Fibroblast of lung (primary cell): ENCODE results near the gene SDR39U1. TPM values are rescaled to one million over a fixed set of nuclear protein-coding genes. Genes with fewer than 3 reads are reported as not detected.
"Not testable (repeated sequence)": the region's sequence is repeated elsewhere in the genome, so short reads cannot be mapped to it uniquely, and the experiment has no call there.

Experiments
- DNase-seq, 2 donors: peaks; one replicate each; pipeline versions ENCODE4 v3.0.0 to v3.0.0-alpha.2; 2010; ENCODE audit warnings: low read depth in 2 of 2
- H2AFZ ChIP-seq: 2 replicates; pipeline ENCODE4 v1.5.1; 2012; ENCODE audit warnings: low read length, control low read depth, inconsistent platforms
- H3K27ac ChIP-seq: 2 replicates; pipeline ENCODE4 v1.5.1; 2011; ENCODE audit warnings: low read length, control low read depth; ENCODE audit not compliant: insufficient read depth
- H3K27me3 ChIP-seq: 2 replicates; pipeline ENCODE4 v1.5.1; 2011; ENCODE audit warnings: mild to moderate bottlenecking, low read length; ENCODE audit not compliant: control insufficient read depth, insufficient read depth
- H3K36me3 ChIP-seq: 2 replicates; pipeline ENCODE4 v1.5.1; 2011; ENCODE audit warnings: low read length; ENCODE audit not compliant: control insufficient read depth, insufficient read depth
- H3K4me1 ChIP-seq: 2 replicates; pipeline ENCODE4 v1.5.1; 2011; ENCODE audit warnings: low read length; ENCODE audit not compliant: control insufficient read depth, insufficient read depth; ENCODE audit errors: extremely low read depth
- H3K4me2 ChIP-seq: 2 replicates; pipeline ENCODE4 v1.5.1; 2011; ENCODE audit warnings: low read length, control low read depth; ENCODE audit not compliant: insufficient read depth; ENCODE audit errors: extremely low read depth
- H3K4me3 ChIP-seq, 4 experiments: fragments of 200-600 bp in 1 of 4; sonication (generic) in 1 of 4; replicated peaks in 1 of 4; 2 replicates each; pipeline ENCODE4 v1.5.1; 2011 to 2016; ENCODE audit warnings: low read length in 4 of 4, low read depth in 3 of 4, mild to moderate bottlenecking in 3 of 4, control low read depth in 2 of 4, inconsistent platforms in 1 of 4, mixed read lengths in 1 of 4; ENCODE audit not compliant: insufficient read depth in 1 of 4; ENCODE audit errors: control extremely low read depth in 1 of 4
- H3K79me2 ChIP-seq: 2 replicates; pipeline ENCODE4 v1.5.1; 2012; ENCODE audit warnings: mild to moderate bottlenecking, low read length, inconsistent platforms; ENCODE audit not compliant: control insufficient read depth, insufficient read depth
- H3K9ac ChIP-seq: 2 replicates; pipeline ENCODE4 v1.5.1; 2011; ENCODE audit warnings: mild to moderate bottlenecking, low read length, control low read depth; ENCODE audit not compliant: insufficient read depth
- H3K9me3 ChIP-seq: 2 replicates; pipeline ENCODE4 v1.5.1; 2012; ENCODE audit warnings: low read depth, low read length; ENCODE audit not compliant: control insufficient read depth, insufficient read depth
- H4K20me1 ChIP-seq: 2 replicates; pipeline ENCODE4 v1.5.1; 2011; ENCODE audit warnings: low read length; ENCODE audit not compliant: control insufficient read depth, insufficient read depth; ENCODE audit errors: extremely low read depth
- CTCF ChIP-seq, 2 donors: IDR thresholded peaks in 1 of 2; conservative IDR thresholded peaks in 1 of 2; 1 replicate in 1 of 2; 2 replicates in 1 of 2; pipeline ENCODE4 v1.5.1; 2011 to 2012; ENCODE audit warnings: low read length in 2 of 2, control low read depth in 1 of 2, inconsistent platforms in 1 of 2, low read depth in 1 of 2, mild to moderate bottlenecking in 1 of 2
- EZH2 ChIP-seq: IDR thresholded peaks from 2 replicates; pipeline ENCODE4 v1.5.1; 2012; ENCODE audit warnings: low read length, control low read depth, mild to moderate bottlenecking; ENCODE audit errors: missing control alignments
- polyA plus RNA-seq, 2 donors: library from polyadenylated mRNA; depleted of rRNA in 1 of 2; stranded (reverse) in 1 of 2; unstranded in 1 of 2; fragments of >200 nt; gene quantifications; 2 replicates each; pipeline ENCODE4 v1.2.1, GENCODE V29; 2011 to 2012; ENCODE audit warnings: missing spikeins in 1 of 2
- total RNA-seq: library from RNA; depleted of rRNA; stranded (reverse); fragments of >200 nt; gene quantifications from 2 replicates; pipeline ENCODE4 v1.2.1, GENCODE V29; 2014

The SDR39U1 gene
- total and polyA plus RNA-seq, 2 donors (not counting 1 experiment from before 2014, with no cell fraction given): 9.9 to 24.7 TPM

- DNase-seq: no peak
- Histone ChIP-seq H3K36me3 (no peaks in the 10 kb centered on the region), H3K27ac (no peak overlapping the region), H3K79me2 (no peaks in the 10 kb centered on the region), H3K9me3 (no peaks in the 10 kb centered on the region), H3K4me1 (no peaks in the 10 kb centered on the region), H3K4me2 (no peak overlapping the region), H2AFZ (no peak overlapping the region), H3K9ac (no peak overlapping the region), H3K27me3 (no peaks in the 10 kb centered on the region), H3K4me3 (no peak overlapping the region), H4K20me1 (no peaks in the 10 kb centered on the region)
- TF ChIP-seq EZH2 (no peak), CTCF (conservative IDR thresholded peaks at IDR 0.05 in 1 of 2, IDR thresholded peaks at IDR 0.05 in 1 of 2; ENCODE audit: low read depth in 1 of 2, low read length in 2 of 2) (no peak)
Observed at GRCh38 chr14:24473211-24473610, 30.6 kb upstream of the SDR39U1 start.

- H2AFZ ChIP-seq, H3K4me2 ChIP-seq, H3K27ac ChIP-seq, H3K9ac ChIP-seq, DNase-seq, H3K36me3 ChIP-seq, H3K9me3 ChIP-seq, H3K4me3 ChIP-seq, H4K20me1 ChIP-seq, H3K27me3 ChIP-seq, H3K4me1 ChIP-seq, H3K79me2 ChIP-seq: not testable (repeated sequence)
Observed at GRCh38 chr14:24470450-24470849, 27.9 kb upstream of the SDR39U1 start.

- no peak overlapping the region for H3K27ac ChIP-seq
- no peaks in the 10 kb centered on the region for H3K9me3 ChIP-seq
- no peak overlapping the region for H3K4me2 ChIP-seq
- H3K36me3 ChIP-seq: no peaks in the 10 kb centered on the region
- no peak overlapping the region for H2AFZ ChIP-seq
- H4K20me1 ChIP-seq: no peaks in the 10 kb centered on the region
- H3K4me3 ChIP-seq: no peak overlapping the region
- no peaks in the 10 kb centered on the region for H3K79me2 ChIP-seq
- no peak for DNase-seq
- no peaks in the 10 kb centered on the region for H3K27me3 ChIP-seq
- H3K9ac ChIP-seq: no peak overlapping the region
- no peak for TF ChIP-seq EZH2
- TF ChIP-seq CTCF (conservative IDR thresholded peaks at IDR 0.05 in 1 of 2, IDR thresholded peaks at IDR 0.05 in 1 of 2; ENCODE audit: low read depth in 1 of 2, low read length in 2 of 2): no peak
- H3K4me1 ChIP-seq: no peaks in the 10 kb centered on the region
Observed at GRCh38 chr14:24465805-24466204, 23.2 kb upstream of the SDR39U1 start.
